ENCODE results near the gene GPD1.
A peak's percentile ranks its signal among the peaks of the same experiment; 100 is the strongest.
"Not testable (repeated sequence)": the region's sequence is repeated elsewhere in the genome, so short reads cannot be mapped to it uniquely, and the experiment has no call there.

The GPD1 gene

DNA sequence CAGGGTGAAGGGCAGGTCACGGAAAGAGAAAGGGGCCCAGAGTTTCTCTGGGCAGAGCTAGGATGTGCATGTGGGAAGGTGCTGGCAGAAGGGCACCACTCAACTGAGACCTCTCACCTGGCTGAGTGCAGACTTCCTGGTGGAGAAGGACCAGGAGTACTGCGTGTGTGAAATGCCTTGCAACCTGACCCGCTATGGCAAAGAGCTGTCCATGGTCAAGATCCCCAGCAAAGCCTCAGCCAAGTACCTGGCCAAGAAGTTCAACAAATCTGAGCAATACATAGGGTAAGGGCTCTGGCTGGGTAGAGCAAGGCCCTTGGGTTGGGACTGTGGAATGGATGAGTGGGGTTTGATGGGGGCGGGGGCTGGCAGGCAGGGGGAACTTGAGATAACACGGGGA, 24.0 kb upstream of the GPD1 start:
- in situ Hi-C loops (cut with MboI; ENCODE audit: low sequenced_read_pairs), result loop anchor here (10.0 kb wide), 1 partner anchor 95 kb away; no protein-coding TSS in a partner anchor
- DNase-seq (ENCODE audit: low spot score in 2 of 2), result no peak
- no peaks in the 10 kb centered on the region for H3K27me3 ChIP-seq (ENCODE audit: low read depth)
- no peak overlapping the region for H3K4me3 ChIP-seq
- 0 out of 2 replicates have a peak, but pooled peaks cover 3% of the 10 kb centered on the region for H3K36me3 ChIP-seq (replicated peaks)
- no peaks in the 10 kb centered on the region for H3K9me3 ChIP-seq
- H3K4me1 ChIP-seq, result peaks cover 4% of the 10 kb centered on the region; the same call in 1 of the 2 replicates

DNA sequence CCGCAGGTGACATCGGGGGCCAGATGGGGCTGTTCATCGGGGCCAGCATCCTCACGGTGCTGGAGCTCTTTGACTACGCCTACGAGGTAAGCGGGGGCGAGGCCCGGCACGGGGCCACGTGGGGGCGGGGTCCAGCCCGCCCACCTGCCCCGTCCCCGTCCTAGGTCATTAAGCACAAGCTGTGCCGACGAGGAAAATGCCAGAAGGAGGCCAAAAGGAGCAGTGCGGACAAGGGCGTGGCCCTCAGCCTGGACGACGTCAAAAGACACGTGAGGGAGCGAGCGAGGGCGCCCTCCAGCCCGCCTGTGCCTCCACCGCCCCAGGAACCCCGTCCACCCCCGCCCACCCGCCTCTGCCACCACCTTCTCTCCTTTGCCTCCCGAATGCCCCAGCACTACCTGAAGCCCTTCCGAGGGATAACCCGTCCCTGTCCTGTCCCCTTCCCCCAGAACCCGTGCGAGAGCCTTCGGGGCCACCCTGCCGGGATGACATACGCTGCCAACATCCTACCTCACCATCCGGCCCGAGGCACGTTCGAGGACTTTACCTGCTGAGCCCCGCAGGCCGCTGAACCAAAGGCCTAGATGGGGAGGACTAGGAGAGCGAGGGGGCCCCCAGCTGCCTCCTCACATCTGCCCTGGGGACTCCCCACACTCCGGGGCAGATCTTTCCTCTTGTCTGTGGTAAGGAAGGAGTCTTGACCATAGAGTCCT, 22.6 kb upstream of the GPD1 start:
- Histone ChIP-seq H3K27me3 (ENCODE audit: low read depth) (no peaks in the 10 kb centered on the region), H3K4me1 (peaks cover 7% of the 10 kb centered on the region; the same call in 1 of the 2 replicates), H3K36me3 (replicated peaks) (no peaks in the 10 kb centered on the region), H3K4me3 (no peak overlapping the region), H3K9me3 (no peaks in the 10 kb centered on the region)
- no peak for DNase-seq (ENCODE audit: low spot score in 2 of 2)
- in situ Hi-C loops (cut with MboI; ENCODE audit: low sequenced_read_pairs), result no loop called here

- H3K36me3 ChIP-seq (replicated peaks), result peaks cover 12% of the 10 kb centered on the region
- H3K27me3 ChIP-seq (ENCODE audit: low read depth), result no peaks in the 10 kb centered on the region
- no peak overlapping the region for H3K4me3 ChIP-seq
- in situ Hi-C loops (cut with MboI; ENCODE audit: low sequenced_read_pairs), result no loop called here
- peaks cover 7% of the 10 kb centered on the region; the same call in 1 of the 2 replicates for H3K4me1 ChIP-seq
- H3K9me3 ChIP-seq, result no peaks in the 10 kb centered on the region
- DNase-seq (ENCODE audit: low spot score in 2 of 2), result no peak
These were observed 21.2 kb upstream of the GPD1 start for GRCh38 chr12:50082644-50083043.

- in situ Hi-C loops (cut with MboI; ENCODE audit: low sequenced_read_pairs), result no loop called here
These were observed 20.5 kb upstream of the GPD1 start for GRCh38 chr12:50083301-50083700.

GRCh38 chr12:50084409-50084774, 19.4 kb upstream of the GPD1 start:
- DNase-seq (ENCODE audit: low spot score in 2 of 2); H3K4me1 ChIP-seq; H3K27me3 ChIP-seq (ENCODE audit: low read depth); in situ Hi-C loops (cut with MboI; ENCODE audit: low sequenced_read_pairs); H3K9me3 ChIP-seq: not testable (repeated sequence)
- Histone ChIP-seq H3K36me3 (replicated peaks) (peaks cover 28% of the 10 kb centered on the region), H3K4me3 (peak overlapping the region; percentile 74)

More at GRCh38 chr12:50083301-50083700, 20.5 kb upstream of the GPD1 start:
- Histone ChIP-seq H3K4me3 (no peak overlapping the region), H3K36me3 (replicated peaks) (peaks cover 17% of the 10 kb centered on the region), H3K4me1 (peaks cover 7% of the 10 kb centered on the region; the same call in 1 of the 2 replicates), H3K9me3 (no peaks in the 10 kb centered on the region), H3K27me3 (ENCODE audit: low read depth) (no peaks in the 10 kb centered on the region)
- DNase-seq (ENCODE audit: low spot score in 2 of 2), result no peak

DNA sequence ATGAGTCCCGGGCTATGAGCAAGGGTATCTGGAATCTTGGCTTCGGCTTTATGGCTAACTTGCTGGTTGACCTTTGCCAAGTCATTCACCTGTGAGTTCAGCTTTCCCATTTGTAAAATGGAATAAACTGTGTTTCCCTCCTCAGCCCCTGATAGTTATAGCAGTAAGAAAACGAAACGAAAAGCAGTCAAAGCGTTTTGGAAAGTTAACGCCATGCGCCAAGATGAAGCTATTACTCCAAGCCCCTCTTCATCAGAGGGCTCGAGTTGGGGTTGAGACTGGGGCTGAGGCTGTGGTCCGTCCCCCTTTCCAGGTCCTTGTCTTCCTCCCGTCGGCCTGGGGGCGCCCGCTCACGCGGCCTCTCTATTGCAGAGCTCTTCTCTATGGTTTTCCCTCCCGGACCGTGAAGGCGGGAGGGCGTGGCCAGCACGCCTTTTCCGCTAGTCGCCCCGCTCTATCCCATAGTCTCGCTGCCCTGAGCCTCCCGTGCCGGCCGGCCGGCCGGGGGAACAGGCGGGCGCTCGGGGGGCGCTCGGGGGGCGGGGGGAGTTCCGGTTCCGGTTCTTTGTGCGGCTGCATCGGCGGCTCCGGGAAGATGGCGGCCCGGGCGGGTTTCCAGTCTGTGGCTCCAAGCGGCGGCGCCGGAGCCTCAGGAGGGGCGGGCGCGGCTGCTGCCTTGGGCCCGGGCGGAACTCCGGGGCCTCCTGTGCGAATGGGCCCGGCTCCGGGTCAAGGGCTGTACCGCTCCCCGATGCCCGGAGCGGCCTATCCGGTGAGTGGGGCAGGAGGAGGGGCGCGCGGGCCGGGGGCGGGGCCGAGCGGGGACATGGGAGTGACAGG, 18.8 kb upstream of the GPD1 start, which contains the start of gene SMARCD1:
TSS of gene SMARCD1 (plus strand) at position 568 of the 840 bp plus-strand sequence. CDS start at position 596, 28 bp downstream.
- H3K4me1 ChIP-seq, result peaks cover 7% of the 10 kb centered on the region; the same call in 1 of the 2 replicates
- H3K27me3 ChIP-seq (ENCODE audit: low read depth), result no peaks in the 10 kb centered on the region
- no peaks in the 10 kb centered on the region for H3K9me3 ChIP-seq
- peaks cover 34% of the 10 kb centered on the region for H3K36me3 ChIP-seq (replicated peaks)
- in situ Hi-C loops (cut with MboI; ENCODE audit: low sequenced_read_pairs), result no loop called here
- peak within 1 kb of the TSS; percentile 74 for H3K4me3 ChIP-seq
- DNase-seq (ENCODE audit: low spot score in 2 of 2), result peak; percentile 97

- peaks cover 7% of the 10 kb centered on the region; the same call in 1 of the 2 replicates for H3K4me1 ChIP-seq
These were observed 18.2 kb upstream of the GPD1 start for GRCh38 chr12:50085615-50086072.

DNA sequence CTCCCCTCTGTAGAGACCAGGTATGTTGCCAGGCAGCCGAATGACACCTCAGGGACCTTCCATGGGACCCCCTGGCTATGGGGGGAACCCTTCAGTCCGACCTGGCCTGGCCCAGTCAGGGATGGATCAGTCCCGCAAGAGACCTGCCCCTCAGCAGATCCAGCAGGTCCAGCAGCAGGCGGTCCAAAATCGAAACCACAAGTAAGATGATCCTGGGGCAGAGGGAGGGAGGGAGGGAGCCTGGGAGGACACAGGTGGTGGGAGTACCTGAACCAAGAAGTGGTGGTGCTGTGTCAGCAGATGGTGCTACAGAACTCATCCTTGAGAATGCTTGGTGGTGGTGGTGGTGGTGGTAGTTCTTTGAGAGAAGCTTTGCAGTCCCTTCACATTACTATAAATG, 17.7 kb upstream of the GPD1 start:
- Histone ChIP-seq H3K9me3 (no peaks in the 10 kb centered on the region), H3K27me3 (ENCODE audit: low read depth) (no peaks in the 10 kb centered on the region), H3K4me3 (peak overlapping the region; percentile 74), H3K36me3 (replicated peaks) (peaks cover 44% of the 10 kb centered on the region), H3K4me1 (peaks cover 7% of the 10 kb centered on the region; the same call in 1 of the 2 replicates)
- in situ Hi-C loops (cut with MboI; ENCODE audit: low sequenced_read_pairs), result no loop called here
- no peak for DNase-seq (ENCODE audit: low spot score in 2 of 2)

More at GRCh38 chr12:50085615-50086072, 18.2 kb upstream of the GPD1 start:
- DNase-seq (ENCODE audit: low spot score in 2 of 2), result peak in 1 of 2 experiments; percentile 47
- Histone ChIP-seq H3K4me3 (peak overlapping the region; percentile 74), H3K9me3 (no peaks in the 10 kb centered on the region), H3K27me3 (ENCODE audit: low read depth) (no peaks in the 10 kb centered on the region), H3K36me3 (replicated peaks) (peaks cover 40% of the 10 kb centered on the region)
- in situ Hi-C loops (cut with MboI; ENCODE audit: low sequenced_read_pairs), result no loop called here

DNA sequence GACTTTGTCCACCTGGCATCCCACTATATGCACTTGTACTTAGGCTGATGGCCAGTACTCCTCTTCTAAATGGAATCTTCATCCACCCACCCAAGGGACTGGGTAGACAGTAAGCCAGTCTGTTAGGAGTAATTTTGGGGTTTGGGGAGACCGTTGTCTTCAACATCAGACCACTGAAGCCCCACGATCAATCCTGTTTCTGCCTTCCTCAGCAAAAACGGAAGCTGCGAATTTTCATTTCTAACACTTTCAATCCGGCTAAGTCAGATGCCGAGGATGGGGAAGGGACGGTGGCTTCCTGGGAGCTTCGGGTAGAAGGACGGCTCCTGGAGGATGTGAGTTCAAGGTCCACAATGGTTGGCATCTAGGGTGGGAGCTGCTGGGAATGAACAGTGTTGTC, 16.7 kb upstream of the GPD1 start:
- Histone ChIP-seq H3K4me1 (peaks cover 7% of the 10 kb centered on the region; the same call in 1 of the 2 replicates), H3K36me3 (replicated peaks) (peaks cover 51% of the 10 kb centered on the region), H3K4me3 (no peak overlapping the region), H3K27me3 (ENCODE audit: low read depth) (no peaks in the 10 kb centered on the region), H3K9me3 (no peaks in the 10 kb centered on the region)
- DNase-seq (ENCODE audit: low spot score in 2 of 2), result no peak
- in situ Hi-C loops (cut with MboI; ENCODE audit: low sequenced_read_pairs), result no loop called here

DNA sequence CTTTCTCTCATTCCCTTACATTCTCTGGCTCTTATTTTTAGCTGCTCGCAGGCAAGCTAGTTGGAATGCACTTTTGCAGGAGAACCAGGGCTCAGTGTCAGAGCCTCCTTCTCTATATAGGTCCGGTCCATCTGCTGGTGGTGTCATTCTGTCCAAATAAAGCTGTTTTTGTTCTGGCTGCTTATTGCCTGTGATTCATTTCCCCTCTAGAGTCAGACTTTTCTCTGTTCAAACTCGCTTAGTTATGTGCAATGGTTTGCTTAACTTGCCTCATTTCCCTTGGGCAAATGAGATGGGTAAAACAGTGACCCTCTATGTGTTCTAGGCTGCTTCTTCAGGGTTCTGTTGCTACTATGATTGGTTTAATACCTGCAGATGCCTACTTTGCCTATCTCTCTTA, 15.8 kb upstream of the GPD1 start:
- H3K27me3 ChIP-seq (ENCODE audit: low read depth), result no peaks in the 10 kb centered on the region
- H3K4me3 ChIP-seq, result no peak overlapping the region
- H3K36me3 ChIP-seq (replicated peaks), result peaks cover 56% of the 10 kb centered on the region
- in situ Hi-C loops (cut with MboI; ENCODE audit: low sequenced_read_pairs), result no loop called here
- no peaks in the 10 kb centered on the region for H3K9me3 ChIP-seq
- peaks cover 7% of the 10 kb centered on the region; the same call in 1 of the 2 replicates for H3K4me1 ChIP-seq
- DNase-seq (ENCODE audit: low spot score in 2 of 2), result no peak

GRCh38 chr12:50088577-50089335, 15.1 kb upstream of the GPD1 start:
- no peaks in the 10 kb centered on the region for H3K27me3 ChIP-seq (ENCODE audit: low read depth)
- H3K9me3 ChIP-seq, result no peaks in the 10 kb centered on the region
- H3K4me3 ChIP-seq, result no peak overlapping the region
- H3K36me3 ChIP-seq (replicated peaks), result peaks cover 64% of the 10 kb centered on the region
- peak; percentile 39 to 73 for DNase-seq (ENCODE audit: low spot score in 2 of 2)
- in situ Hi-C loops (cut with MboI; ENCODE audit: low sequenced_read_pairs), result no loop called here
- peaks cover 7% of the 10 kb centered on the region; the same call in 1 of the 2 replicates for H3K4me1 ChIP-seq

- H3K4me1 ChIP-seq, result 0 out of 2 replicates have a peak, but pooled peaks cover 3% of the 10 kb centered on the region
These were observed 14.1 kb upstream of the GPD1 start for GRCh38 chr12:50089730-50090129.

GRCh38 chr12:50090391-50090790, 13.4 kb upstream of the GPD1 start:
- DNase-seq (ENCODE audit: low spot score in 2 of 2), result no peak
- Histone ChIP-seq H3K36me3 (replicated peaks) (peaks cover 80% of the 10 kb centered on the region), H3K4me3 (no peak overlapping the region), H3K27me3 (ENCODE audit: low read depth) (no peaks in the 10 kb centered on the region), H3K9me3 (no peaks in the 10 kb centered on the region), H3K4me1 (0 out of 2 replicates have a peak, but pooled peaks cover 3% of the 10 kb centered on the region)
- in situ Hi-C loops (cut with MboI; ENCODE audit: low sequenced_read_pairs), result no loop called here

More at GRCh38 chr12:50089730-50090129, 14.1 kb upstream of the GPD1 start:
- no peaks in the 10 kb centered on the region for H3K27me3 ChIP-seq (ENCODE audit: low read depth)
- no peak for DNase-seq (ENCODE audit: low spot score in 2 of 2)
- peaks cover 74% of the 10 kb centered on the region for H3K36me3 ChIP-seq (replicated peaks)
- H3K4me3 ChIP-seq, result no peak overlapping the region
- in situ Hi-C loops (cut with MboI; ENCODE audit: low sequenced_read_pairs), result no loop called here
- no peaks in the 10 kb centered on the region for H3K9me3 ChIP-seq
